LNCAP (cell line): Measurements from ENCODE around the gene CDH12.

Experiments used
- TF ChIP-seq, protein P1 (sequence below): fragments of 450-650 bp; IDR thresholded peaks from 2 replicates; pipeline ENCODE4 v1.5.1; 2017; ENCODE audit warnings: mild to moderate bottlenecking

CDH12 gene

DNA sequence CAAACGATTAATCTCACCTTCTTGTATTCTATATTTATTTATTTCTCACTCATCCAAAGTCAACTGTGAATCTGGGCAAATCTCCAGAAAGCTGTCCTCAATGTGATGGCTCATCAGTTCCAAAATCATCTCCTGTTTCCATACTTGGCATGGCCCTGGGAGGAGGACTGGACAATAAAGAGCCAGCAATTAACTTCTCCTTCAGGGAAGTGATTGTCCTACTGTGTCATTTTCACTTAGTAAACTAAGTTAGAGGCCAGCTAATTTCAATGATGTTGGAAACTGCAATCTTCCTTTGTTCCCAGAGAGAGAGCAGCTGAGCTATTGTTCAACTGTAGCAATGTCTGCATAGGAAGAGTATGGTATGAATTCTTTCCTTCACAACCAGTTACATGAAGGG, 17.5 kb downstream of the CDH12 start:
- TF ChIP-seq, protein P1, sequence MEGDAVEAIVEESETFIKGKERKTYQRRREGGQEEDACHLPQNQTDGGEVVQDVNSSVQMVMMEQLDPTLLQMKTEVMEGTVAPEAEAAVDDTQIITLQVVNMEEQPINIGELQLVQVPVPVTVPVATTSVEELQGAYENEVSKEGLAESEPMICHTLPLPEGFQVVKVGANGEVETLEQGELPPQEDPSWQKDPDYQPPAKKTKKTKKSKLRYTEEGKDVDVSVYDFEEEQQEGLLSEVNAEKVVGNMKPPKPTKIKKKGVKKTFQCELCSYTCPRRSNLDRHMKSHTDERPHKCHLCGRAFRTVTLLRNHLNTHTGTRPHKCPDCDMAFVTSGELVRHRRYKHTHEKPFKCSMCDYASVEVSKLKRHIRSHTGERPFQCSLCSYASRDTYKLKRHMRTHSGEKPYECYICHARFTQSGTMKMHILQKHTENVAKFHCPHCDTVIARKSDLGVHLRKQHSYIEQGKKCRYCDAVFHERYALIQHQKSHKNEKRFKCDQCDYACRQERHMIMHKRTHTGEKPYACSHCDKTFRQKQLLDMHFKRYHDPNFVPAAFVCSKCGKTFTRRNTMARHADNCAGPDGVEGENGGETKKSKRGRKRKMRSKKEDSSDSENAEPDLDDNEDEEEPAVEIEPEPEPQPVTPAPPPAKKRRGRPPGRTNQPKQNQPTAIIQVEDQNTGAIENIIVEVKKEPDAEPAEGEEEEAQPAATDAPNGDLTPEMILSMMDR, result no peak

DNA sequence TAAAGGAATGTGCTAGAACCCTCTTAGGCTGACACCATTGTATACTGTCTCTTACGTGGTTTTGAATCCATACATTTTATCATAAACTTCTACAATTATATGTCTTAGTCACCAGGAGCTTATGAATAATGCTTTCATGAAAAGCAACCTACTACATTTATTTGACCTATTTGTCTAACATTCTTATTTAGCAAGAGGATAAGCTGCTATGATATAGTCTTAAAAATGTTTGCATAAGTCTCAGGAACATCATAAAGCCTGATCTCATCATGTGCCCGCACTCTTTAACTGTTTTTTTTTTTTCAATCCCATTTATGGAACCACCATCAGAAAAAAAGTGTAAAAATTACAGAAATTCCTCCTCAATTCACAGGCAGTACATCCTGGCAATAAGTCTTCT, 59.7 kb downstream of the CDH12 start:
- TF ChIP-seq, protein P1, result no peak

DNA sequence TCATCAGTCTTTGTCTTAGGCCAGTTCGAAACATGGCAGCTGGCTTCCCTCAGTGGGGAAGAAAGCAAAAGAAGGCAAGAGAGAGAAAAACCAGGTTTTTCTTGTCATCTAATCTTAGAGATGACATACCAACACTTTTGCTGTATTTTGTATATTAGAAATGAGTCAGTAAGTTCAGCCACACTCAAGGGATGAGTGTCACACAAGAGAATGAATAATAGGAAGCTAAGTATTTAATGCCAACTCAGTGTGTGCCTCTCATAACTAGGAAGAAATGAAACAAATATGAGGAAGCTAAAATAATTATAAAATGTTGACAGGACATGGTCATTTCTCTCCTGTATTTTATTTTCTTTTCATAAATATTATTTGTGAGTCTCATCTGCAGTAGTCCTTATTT, 65.3 kb downstream of the CDH12 start:
- TF ChIP-seq, protein P1, result no peak

DNA sequence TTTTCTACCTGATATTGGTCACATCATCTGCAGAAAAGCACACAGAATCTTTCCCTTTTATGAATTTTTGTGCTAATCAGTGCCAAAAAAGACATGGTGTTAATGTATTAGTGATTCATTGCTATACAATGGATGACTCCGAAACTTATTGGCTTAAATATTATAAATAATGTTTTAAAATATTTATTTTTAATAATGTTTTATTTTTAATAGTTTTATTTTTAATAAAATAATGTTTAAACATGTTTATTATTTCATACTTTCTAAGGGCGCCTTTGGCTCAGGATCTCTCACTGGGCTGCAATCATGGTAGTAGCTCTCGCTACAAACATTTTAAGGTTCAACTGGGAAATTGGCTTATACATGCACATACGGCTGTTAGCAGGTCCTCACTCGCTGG, 65.7 kb downstream of the CDH12 start:
- TF ChIP-seq, protein P1, result no peak

DNA sequence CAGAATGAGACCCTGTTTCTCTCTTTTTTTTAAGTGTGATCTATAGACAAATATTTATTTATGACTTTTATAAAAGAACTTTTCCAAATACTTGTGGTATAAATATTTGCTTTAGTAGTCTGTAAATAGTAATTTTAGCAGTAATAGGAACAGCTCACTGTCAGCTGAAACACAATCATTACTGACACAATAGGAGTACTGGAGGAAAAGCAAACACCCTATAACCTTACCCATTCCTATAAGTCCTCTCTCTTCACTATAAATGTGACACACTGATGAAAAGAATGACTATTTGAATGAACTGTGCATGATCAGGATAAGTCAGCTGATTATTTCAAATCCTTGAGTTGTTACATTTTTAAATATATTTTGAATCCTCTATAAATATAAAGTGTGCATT, 72.4 kb downstream of the CDH12 start:
- TF ChIP-seq, protein P1, result no peak

DNA sequence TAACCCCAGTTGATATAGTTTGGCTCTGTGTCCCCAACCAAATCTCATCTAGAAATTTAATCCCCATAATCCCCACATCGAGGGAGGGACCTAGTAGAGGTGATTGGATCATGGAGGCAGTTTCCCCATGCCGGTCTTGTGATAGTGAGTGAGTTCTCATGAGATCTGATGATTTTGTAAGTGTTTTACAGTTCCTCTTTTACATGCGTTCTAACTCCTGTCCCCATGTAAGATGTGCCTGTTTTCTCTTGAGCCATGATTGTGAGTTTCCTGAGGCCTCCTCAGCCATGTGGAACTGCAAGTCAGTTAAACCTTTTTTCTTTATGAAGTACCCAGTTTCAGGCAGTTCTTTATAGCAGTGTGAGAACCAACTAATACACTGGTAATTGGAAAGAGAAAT, 73.6 kb downstream of the CDH12 start:
- TF ChIP-seq, protein P1, result no peak

DNA sequence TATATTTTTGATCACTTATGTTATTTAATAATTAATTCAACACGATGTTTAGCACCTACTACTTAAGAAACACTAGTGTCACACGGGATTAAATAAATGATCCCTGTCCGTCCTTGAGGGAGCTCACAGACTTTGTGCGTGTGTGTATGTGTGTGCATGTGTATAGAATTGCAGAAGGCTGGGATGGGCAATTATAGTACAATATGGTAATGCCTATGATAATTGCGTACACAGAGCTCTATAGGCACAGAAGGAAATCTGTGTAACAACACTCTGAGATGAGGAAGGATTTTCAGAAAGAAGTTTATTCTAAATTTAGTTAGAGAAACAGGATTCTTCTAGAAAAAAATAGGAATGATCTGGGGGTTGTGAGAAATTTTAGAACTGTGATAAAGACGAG, 76.9 kb downstream of the CDH12 start:
- TF ChIP-seq, protein P1, result no peak

DNA sequence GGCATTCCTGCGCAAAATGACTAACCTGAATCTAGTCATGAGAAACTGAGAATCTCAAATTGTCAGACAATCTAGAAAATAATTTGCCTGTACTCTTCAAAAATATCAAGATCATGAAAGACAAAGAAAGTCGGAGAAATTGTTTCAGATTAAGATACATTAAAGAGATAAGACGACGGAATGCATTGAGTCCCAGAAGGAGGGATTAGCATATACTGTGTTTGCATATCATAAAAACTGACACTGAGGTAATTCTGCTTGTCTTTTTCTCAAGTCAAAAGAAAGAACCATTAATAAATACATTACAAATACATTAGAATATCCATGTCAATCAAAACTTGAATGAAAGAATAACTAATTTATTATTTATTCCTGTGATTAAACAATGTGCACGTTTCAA, 88.4 kb downstream of the CDH12 start:
- TF ChIP-seq, protein P1, result no peak
